GM12878 (cell line): ENCODE data around the gene FAM170B. TPM values are rescaled to one million over a fixed set of nuclear protein-coding genes. Genes with fewer than 3 reads are reported as not detected.

Source experiments
- ATAC-seq: fragments of 200-7000 bp; cut with Tn5 transposase; 3 replicates; pipeline ENCODE4 v1.9.1; 2020; ENCODE audit warnings: mild to moderate bottlenecking, moderate library complexity
- BruUV-seq: library from RNA; stranded (reverse); fragments of 400-500 nt; replicated peaks from 2 replicates; lab custom pipeline; 2021; lab: Mats Ljungman, UMichigan
- CTCF ChIA-PET: fragments of 300-600 bp; sonication (Branson Sonifier 250); formaldehyde crosslinking; extraction: SDS; loops from one replicate; lab custom pipeline; 2021; ENCODE audit warnings: inconsistent platforms; lab: Yijun Ruan, JAX
- POLR2A ChIA-PET: fragments of 350-600 bp; formaldehyde crosslinking; extraction: SDS; loops from one replicate; lab custom pipeline; 2021; ENCODE audit warnings: inconsistent platforms; lab: Charles Lee
- RAD21 ChIA-PET: fragments of 300-600 bp; sonication (Branson Sonifier 250); formaldehyde crosslinking; loops from one replicate; lab custom pipeline; 2023; ENCODE audit warnings: antibody characterized with exemption; ENCODE audit not compliant: unreplicated experiment; lab: Charles Lee
- SMC1A ChIA-PET: fragments of 300-600 bp; sonication (Branson Sonifier 250); formaldehyde crosslinking; loops from one replicate; lab custom pipeline; 2023; ENCODE audit not compliant: unreplicated experiment, uncharacterized antibody; lab: Charles Lee
- DNase-seq: peaks from one replicate; pipeline ENCODE4 v3.0.0-alpha.2; 2011; ENCODE audit warnings: low read depth, low spot score
- FAIRE-seq: peaks from 3 replicates; lab custom pipeline; 2011; peaks lifted over from hg19 to GRCh38; lab: Jason Lieb, UNC
- H2AFZ ChIP-seq: 2 replicates; pipeline ENCODE4 v1.6.0; 2011; ENCODE audit warnings: low read depth, low read length, control low read depth; ENCODE audit not compliant: control insufficient read depth
- H3K27ac ChIP-seq: 2 replicates; pipeline ENCODE4 v1.5.1; 2011; ENCODE audit warnings: control low read depth; ENCODE audit not compliant: control insufficient read depth, insufficient read depth
- H3K27me3 ChIP-seq, 2 experiments: replicated peaks in 1 of 2; 2 replicates each; pipeline versions ENCODE4 v1.6.0 to v1.6.1; 2011; ENCODE audit warnings: low read length in 1 of 2; ENCODE audit not compliant: control insufficient read depth in 2 of 2, insufficient read depth in 2 of 2
- H3K36me3 ChIP-seq, 2 experiments: 2 replicates each; pipeline ENCODE4 v1.5.1; 2011; ENCODE audit warnings: low read length in 1 of 2; ENCODE audit not compliant: control insufficient read depth in 2 of 2, insufficient read depth in 2 of 2
- H3K4me1 ChIP-seq: 2 replicates; pipeline ENCODE4 v1.6.1; 2011; ENCODE audit warnings: mild to moderate bottlenecking, low read length, moderate library complexity, mixed read lengths; ENCODE audit not compliant: control insufficient read depth, insufficient read depth
- H3K4me2 ChIP-seq: 2 replicates; pipeline ENCODE4 v1.6.0; 2011; ENCODE audit warnings: control low read depth; ENCODE audit not compliant: control insufficient read depth, insufficient read depth
- H3K4me3 ChIP-seq: fragments of 200-600 bp; sonication (generic); 2 replicates; pipeline ENCODE4 v1.5.1; 2016
- H3K79me2 ChIP-seq: 2 replicates; pipeline ENCODE4 v1.6.0; 2011; ENCODE audit warnings: low read length; ENCODE audit not compliant: control insufficient read depth, insufficient read depth
- H3K9ac ChIP-seq: 2 replicates; pipeline ENCODE4 v1.8.0; 2011; ENCODE audit warnings: low read length, control low read depth, mixed read lengths; ENCODE audit not compliant: control insufficient read depth, insufficient read depth
- H3K9me3 ChIP-seq: replicated peaks from 3 replicates; pipeline ENCODE4 v1.5.1; 2011; ENCODE audit warnings: mild to moderate bottlenecking, low read length; ENCODE audit not compliant: control insufficient read depth, insufficient read depth
- H4K20me1 ChIP-seq: 2 replicates; pipeline ENCODE4 v1.6.0; 2011; ENCODE audit not compliant: control insufficient read depth, insufficient read depth
- ASH2L ChIP-seq: fragments of 300-600, 200-600 bp; sonication (generic); IDR thresholded peaks from 2 replicates; pipeline ENCODE4 v1.6.1; 2017; ENCODE audit warnings: low read depth, mild to moderate bottlenecking, borderline replicate concordance
- MYB ChIP-seq: fragments of 150-350 bp; IDR thresholded peaks from 2 replicates; pipeline ENCODE4 v1.6.1; 2014; ENCODE audit warnings: mild to moderate bottlenecking, low read depth, low read length, borderline replicate concordance
- SKIL ChIP-seq: fragments of 450-650 bp; IDR thresholded peaks from 2 replicates; pipeline ENCODE4 v1.6.1; 2017; ENCODE audit warnings: mild to moderate bottlenecking, low read depth, inconsistent platforms; ENCODE audit not compliant: poor library complexity, severe bottlenecking
- SPI1 ChIP-seq: IDR thresholded peaks from 2 replicates; pipeline ENCODE4 v1.6.1; 2011; ENCODE audit warnings: low read depth, mild to moderate bottlenecking, low read length, moderate library complexity, borderline replicate concordance; ENCODE audit not compliant: insufficient read depth
- WGBS: methylation state at CpG from one replicate; pipeline ENCODE4 v1.1.6; 2016; ENCODE audit warnings: low lambda C conversion rate; ENCODE audit not compliant: insufficient replicate concordance, insufficient coverage; ENCODE audit errors: missing lambda C conversion rate; 5-methylcytosine and 5-hydroxymethylcytosine counted together
- in situ Hi-C: fragments of 300-500 bp; cut with MboI; formaldehyde crosslinking; loops from 9 replicates; pipeline ENCODE4 v1.14.3; 2018; ENCODE audit warnings: mixed read lengths
- intact Hi-C: fragments of 100-400 bp; cut with micrococcal nuclease; formaldehyde crosslinking; loops from one replicate; pipeline ENCODE4 v1.14.2; 2022; ENCODE audit not compliant: unreplicated experiment
- polyA plus RNA-seq, 11 experiments: library from polyadenylated mRNA; depleted of rRNA in 4 of 11; unstranded in 6 of 11; stranded (reverse) in 5 of 11; fragments of >200 nt; fragmentation: Nextera tagmentation in 4 of 11; fragmentation: Illumina TruSeq in 1 of 11; extraction: Ambion mirVana in 4 of 11; extraction: Trizol in 1 of 11; gene quantifications; 1 replicate in 1 of 11; 2 replicates in 10 of 11; pipeline versions ENCODE4 v1.2.1 to v1.2.3, GENCODE V29; 2011 to 2016; ENCODE audit warnings: inconsistent platforms in 2 of 11, missing spikeins in 2 of 11, low read depth in 1 of 11
- total RNA-seq, 4 experiments: library from RNA; depleted of rRNA in 3 of 4; stranded (reverse); fragments of >200 nt in 3 of 4; fragmentation: Illumina TruSeq in 1 of 4; extraction: Trizol in 1 of 4; gene quantifications; 2 replicates each; pipeline versions ENCODE4 v1.2.1 to v1.2.3, GENCODE V29; 2013 to 2021

The FAM170B gene
- total and polyA plus RNA-seq, 10 of the 15 experiments (the other 5 are each of a cell fraction or from before 2014, with no cell fraction given): not detected

GRCh38 chr10:49171326-49172060 lies 37.7 kb upstream of the FAM170B start:
- ChIA-PET CTCF (interaction anchor here (0.7 to 3.7 kb wide), 10 partner anchors 8 to 513 kb away, joined by 3 to 9 read pairs (median 4); partner anchors contain the start of gene TMEM273), POLR2A (interaction anchor here (2.6 kb wide), 1 partner anchor 19 kb away, joined by 12 read pairs; no protein-coding TSS in a partner anchor), SMC1A (interaction anchor here (0.7 to 3.1 kb wide), 10 partner anchors 7 to 116 kb away, joined by 3 to 14 read pairs (median 3); partner anchors contain the start of gene TMEM273)
- Histone ChIP-seq H2AFZ (no peak overlapping the region), H3K9me3 (no peaks in the 10 kb centered on the region), H3K4me3 (no peak overlapping the region)
- no peak for TF ChIP-seq SKIL
- TF ChIP-seq ASH2L: no peak
- TF ChIP-seq SPI1: no peak
- no peak for TF ChIP-seq MYB
- TF ChIP-seq, all 136 proteins: peak for 0
- H3K9ac ChIP-seq: no peak overlapping the region
- peaks cover 0 to 3% of the 10 kb centered on the region in 2 experiments; a peak in 2 of 4 replicates for H3K36me3 ChIP-seq
- RAD21 ChIA-PET: interaction anchor here (0.6 to 2.6 kb wide), 11 partner anchors 13 to 1245 kb away, joined by 3 to 8 read pairs (median 3); partner anchors contain the start of genes FAM170B and TMEM273
- no TSS peak for BruUV-seq
- no peak overlapping the region for H3K4me2 ChIP-seq
- FAIRE-seq (no peak), DNase-seq (no peak), ATAC-seq (no peak)
- in situ Hi-C loops: loop anchor here (10.0 kb wide), 1 partner anchor 507 kb away; no protein-coding TSS in a partner anchor
- H4K20me1 ChIP-seq: no peaks in the 10 kb centered on the region
- H3K27me3 ChIP-seq: no peaks in the 10 kb centered on the region
- intact Hi-C loops: loop anchor here (10.0 kb wide), 1 partner anchor 343 kb away; no protein-coding TSS in a partner anchor
- WGBS: 93% methylated on average over 7 of the region's 7 CpGs
- H3K27ac ChIP-seq: no peak overlapping the region
- peaks cover 22% of the 10 kb centered on the region for H3K4me1 ChIP-seq
- H3K79me2 ChIP-seq: no peaks in the 10 kb centered on the region
